Loucy (cell line): Measurements from ENCODE around the gene ANKRD33B.

Experiments used
- H2AFZ ChIP-seq: fragments of 200-600 bp; sonication (generic); 2 replicates; pipeline ENCODE4 v1.6.0; 2016; ENCODE audit warnings: antibody characterized with exemption, mild to moderate bottlenecking, low read length, moderate library complexity
- H3F3A ChIP-seq: fragments of 200-600 bp; 2 replicates; pipeline ENCODE4 v1.6.0; 2016; ENCODE audit warnings: antibody characterized with exemption, low read depth, mild to moderate bottlenecking
- H3K27me3 ChIP-seq: fragments of 200-600 bp; sonication (generic); 2 replicates; pipeline ENCODE4 v1.6.1; 2014; ENCODE audit warnings: low read length, mild to moderate bottlenecking; ENCODE audit not compliant: insufficient read depth, poor library complexity, severe bottlenecking
- H3K36me3 ChIP-seq: fragments of 200-600 bp; sonication (generic); 2 replicates; pipeline ENCODE4 v1.6.1; 2016; ENCODE audit warnings: low read length; ENCODE audit not compliant: insufficient read depth
- H3K4me1 ChIP-seq: fragments of 200-600 bp; sonication (generic); 2 replicates; pipeline ENCODE4 v1.5.1; 2014; ENCODE audit warnings: low read length, mild to moderate bottlenecking; ENCODE audit not compliant: insufficient read depth, poor library complexity, severe bottlenecking
- H3K4me2 ChIP-seq: fragments of 200-600 bp; sonication (generic); 2 replicates; pipeline ENCODE4 v1.6.0; 2014; ENCODE audit warnings: antibody characterized with exemption, low read length, low read depth, mild to moderate bottlenecking; ENCODE audit not compliant: poor library complexity, severe bottlenecking
- H3K4me3 ChIP-seq: fragments of 200-600 bp; sonication (generic); 2 replicates; pipeline ENCODE4 v1.5.1; 2014; ENCODE audit warnings: low read length, mild to moderate bottlenecking, mixed read lengths; ENCODE audit not compliant: poor library complexity, severe bottlenecking
- H3K79me2 ChIP-seq: fragments of 200-600 bp; sonication (generic); 2 replicates; pipeline ENCODE4 v1.6.1; 2014; ENCODE audit warnings: low read length; ENCODE audit not compliant: insufficient read depth
- H3K9ac ChIP-seq: fragments of 200-600 bp; sonication (generic); 2 replicates; pipeline ENCODE4 v1.6.0; 2014; ENCODE audit warnings: mild to moderate bottlenecking, low read depth, low read length, moderate library complexity; ENCODE audit not compliant: poor library complexity, severe bottlenecking
- H3K9me2 ChIP-seq: fragments of 200-600 bp; sonication (generic); replicated peaks from 2 replicates; pipeline ENCODE4 v1.6.1; 2016; ENCODE audit warnings: low read depth, low read length, mixed read lengths
- H3K9me3 ChIP-seq: fragments of 200-600 bp; sonication (generic); 2 replicates; pipeline ENCODE4 v1.6.1; 2014; ENCODE audit warnings: mild to moderate bottlenecking, antibody characterized with exemption, low read length, low read depth; ENCODE audit not compliant: insufficient read depth
- H4K20me1 ChIP-seq: fragments of 200-600 bp; sonication (generic); 2 replicates; pipeline ENCODE4 v1.6.0; 2014; ENCODE audit warnings: antibody characterized with exemption, low read length, mild to moderate bottlenecking; ENCODE audit not compliant: insufficient read depth, poor library complexity, severe bottlenecking
- CTCF ChIP-seq: fragments of 200-600 bp; sonication (generic); conservative IDR thresholded peaks from 2 replicates; pipeline ENCODE4 v1.5.1; 2014; ENCODE audit warnings: mild to moderate bottlenecking, antibody characterized with exemption, low read length
- EZH2phosphoT487 ChIP-seq: fragments of 200-600 bp; IDR thresholded peaks from 2 replicates; pipeline ENCODE4 v1.6.1; 2018; ENCODE audit warnings: antibody characterized with exemption, mild to moderate bottlenecking, moderate library complexity, borderline replicate concordance

ANKRD33B gene

GRCh38 chr5:10565785-10566542, 2.1 kb downstream of the ANKRD33B start:
- H4K20me1 ChIP-seq, result no peaks in the 10 kb centered on the region
- H2AFZ ChIP-seq, result no peak overlapping the region
- peaks cover 37% of the 10 kb centered on the region for H3K4me1 ChIP-seq
- H3K4me3 ChIP-seq, result peak overlapping the region; percentile 73
- no peaks in the 10 kb centered on the region for H3K9me3 ChIP-seq
- H3K27me3 ChIP-seq, result no peaks in the 10 kb centered on the region
- no peaks in the 10 kb centered on the region for H3K9me2 ChIP-seq
- H3F3A ChIP-seq, result no peaks in the 10 kb centered on the region
- peak overlapping the region; percentile 27 for H3K9ac ChIP-seq
- H3K36me3 ChIP-seq, result no peaks in the 10 kb centered on the region
- TF ChIP-seq CTCF (no peak), EZH2phosphoT487 (no peak)
- H3K4me2 ChIP-seq, result peak overlapping the region; percentile 64
- H3K79me2 ChIP-seq, result peaks cover 9% of the 10 kb centered on the region; the same call in 1 of the 2 replicates

- H3K79me2 ChIP-seq, result peaks cover 9% of the 10 kb centered on the region; the same call in 1 of the 2 replicates
- H3K27me3 ChIP-seq, result no peaks in the 10 kb centered on the region
- H3F3A ChIP-seq, result no peaks in the 10 kb centered on the region
- no peaks in the 10 kb centered on the region for H3K36me3 ChIP-seq
- H4K20me1 ChIP-seq, result no peaks in the 10 kb centered on the region
- H3K9me2 ChIP-seq, result no peaks in the 10 kb centered on the region
- peak overlapping the region; percentile 27 for H3K9ac ChIP-seq
- no peak overlapping the region for H2AFZ ChIP-seq
- TF ChIP-seq CTCF (no peak), EZH2phosphoT487 (no peak)
- H3K4me2 ChIP-seq, result peak overlapping the region; percentile 64
- peaks cover 37% of the 10 kb centered on the region for H3K4me1 ChIP-seq
- H3K4me3 ChIP-seq, result peak overlapping the region; percentile 73
- no peaks in the 10 kb centered on the region for H3K9me3 ChIP-seq
Observed at GRCh38 chr5:10566543-10567068, 2.7 kb downstream of the ANKRD33B start.

GRCh38 chr5:10567121-10567591, 3.3 kb downstream of the ANKRD33B start:
- no peaks in the 10 kb centered on the region for H3K9me2 ChIP-seq
- H3K9me3 ChIP-seq, result no peaks in the 10 kb centered on the region
- H3K4me2 ChIP-seq, result peak overlapping the region; percentile 64
- TF ChIP-seq EZH2phosphoT487 (no peak), CTCF (no peak)
- H3K9ac ChIP-seq, result peak overlapping the region; percentile 45
- H3K79me2 ChIP-seq, result peaks cover 9% of the 10 kb centered on the region; the same call in 1 of the 2 replicates
- peaks cover 36% of the 10 kb centered on the region for H3K4me1 ChIP-seq
- no peaks in the 10 kb centered on the region for H3K36me3 ChIP-seq
- H4K20me1 ChIP-seq, result no peaks in the 10 kb centered on the region
- no peaks in the 10 kb centered on the region for H3F3A ChIP-seq
- no peak overlapping the region for H2AFZ ChIP-seq
- H3K27me3 ChIP-seq, result no peaks in the 10 kb centered on the region
- no peak overlapping the region for H3K4me3 ChIP-seq
